Mucosa of stomach (tissue), 1 donor: ENCODE measurements around the gene GINS1.
"Not testable (repeated sequence)": the region's sequence is repeated elsewhere in the genome, so short reads cannot be mapped to it uniquely, and the experiment has no call there.

Experiments used
- H3K27me3 ChIP-seq: one replicate; pipeline ENCODE4 v1.7.0; 2013; ENCODE audit warnings: mild to moderate bottlenecking, low read length; ENCODE audit not compliant: control insufficient read depth, insufficient read depth
- H3K36me3 ChIP-seq: one replicate; pipeline ENCODE4 v1.7.0; 2013; ENCODE audit warnings: low read length; ENCODE audit not compliant: control insufficient read depth, insufficient read depth
- H3K4me1 ChIP-seq: one replicate; pipeline ENCODE4 v1.7.0; 2013; ENCODE audit warnings: mild to moderate bottlenecking, low read length; ENCODE audit not compliant: control insufficient read depth, insufficient read depth
- H3K4me3 ChIP-seq: one replicate; pipeline ENCODE4 v1.7.0; 2013; ENCODE audit warnings: low read length
- H3K9ac ChIP-seq: one replicate; pipeline ENCODE4 v1.7.0; 2013; ENCODE audit warnings: mild to moderate bottlenecking, low read length, moderate library complexity
- H3K9me3 ChIP-seq: one replicate; pipeline ENCODE4 v1.7.0; 2013; ENCODE audit warnings: mild to moderate bottlenecking, low read length, moderate library complexity; ENCODE audit not compliant: control insufficient read depth
- donor health status: Pancreatic carcinoma.

Gene GINS1

DNA sequence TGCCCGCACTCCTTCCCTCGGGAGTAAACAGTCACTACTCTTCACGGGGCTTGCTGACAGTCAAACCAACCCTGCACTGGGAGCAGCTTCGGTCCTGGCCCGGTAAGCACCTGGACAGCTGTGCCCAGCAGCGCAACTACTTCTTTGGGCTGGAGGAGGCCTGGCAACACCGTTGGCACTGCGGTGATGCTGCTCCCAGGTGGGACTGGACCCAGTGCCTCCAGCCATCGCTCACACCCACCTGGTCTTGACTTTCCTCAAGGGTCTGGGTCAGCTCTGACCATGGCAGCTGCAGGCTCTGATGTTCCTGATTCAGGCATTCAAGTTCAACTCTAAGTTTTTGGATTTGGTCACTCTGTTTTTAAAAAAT, 53.8 kb downstream of the GINS1 start:
- Histone ChIP-seq H3K27me3 (no peaks in the 10 kb centered on the region), H3K4me3 (no peak overlapping the region), H3K4me1 (no peaks in the 10 kb centered on the region), H3K36me3 (no peaks in the 10 kb centered on the region), H3K9me3 (no peaks in the 10 kb centered on the region), H3K9ac (no peak overlapping the region)

DNA sequence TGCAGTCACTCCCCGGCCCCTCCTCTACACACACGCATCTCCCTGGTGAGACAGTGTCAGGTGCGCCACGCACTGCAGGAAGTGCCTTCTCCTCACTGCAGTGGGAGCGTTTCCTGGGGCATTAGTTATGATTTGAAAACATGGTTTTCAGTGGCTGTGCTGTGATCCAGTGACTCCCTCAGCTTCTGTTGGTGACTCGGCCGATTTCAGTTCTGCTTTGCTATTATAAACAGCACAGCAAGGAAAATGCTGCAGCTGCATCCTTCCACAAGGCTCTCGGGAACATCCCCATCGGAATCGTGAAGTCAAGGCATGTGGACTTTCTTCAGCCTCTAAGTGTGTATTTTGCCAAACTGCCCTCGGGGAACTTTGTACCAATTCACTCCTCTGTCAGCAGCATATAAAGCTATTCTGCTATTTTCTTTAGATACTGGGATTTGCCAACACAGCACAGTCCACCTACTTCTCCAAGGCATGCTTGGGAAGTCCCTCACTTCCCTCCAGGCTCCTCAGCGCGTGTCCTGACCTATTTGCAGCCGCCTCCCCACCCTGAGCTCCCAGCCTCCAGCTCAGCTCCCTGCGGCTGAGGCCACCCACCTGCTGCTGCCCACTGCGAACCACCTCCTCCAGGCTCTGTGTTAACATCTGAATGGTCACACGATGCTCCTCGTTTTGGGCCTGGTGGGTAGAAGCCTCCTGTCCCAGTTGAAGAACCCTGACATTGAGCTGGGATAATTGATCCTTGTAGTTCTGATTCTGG, 54.5 kb downstream of the GINS1 start:
- no peaks in the 10 kb centered on the region for H3K9me3 ChIP-seq
- H3K9ac ChIP-seq: no peak overlapping the region
- no peak overlapping the region for H3K4me3 ChIP-seq
- no peaks in the 10 kb centered on the region for H3K27me3 ChIP-seq
- H3K4me1 ChIP-seq: no peaks in the 10 kb centered on the region
- no peaks in the 10 kb centered on the region for H3K36me3 ChIP-seq

DNA sequence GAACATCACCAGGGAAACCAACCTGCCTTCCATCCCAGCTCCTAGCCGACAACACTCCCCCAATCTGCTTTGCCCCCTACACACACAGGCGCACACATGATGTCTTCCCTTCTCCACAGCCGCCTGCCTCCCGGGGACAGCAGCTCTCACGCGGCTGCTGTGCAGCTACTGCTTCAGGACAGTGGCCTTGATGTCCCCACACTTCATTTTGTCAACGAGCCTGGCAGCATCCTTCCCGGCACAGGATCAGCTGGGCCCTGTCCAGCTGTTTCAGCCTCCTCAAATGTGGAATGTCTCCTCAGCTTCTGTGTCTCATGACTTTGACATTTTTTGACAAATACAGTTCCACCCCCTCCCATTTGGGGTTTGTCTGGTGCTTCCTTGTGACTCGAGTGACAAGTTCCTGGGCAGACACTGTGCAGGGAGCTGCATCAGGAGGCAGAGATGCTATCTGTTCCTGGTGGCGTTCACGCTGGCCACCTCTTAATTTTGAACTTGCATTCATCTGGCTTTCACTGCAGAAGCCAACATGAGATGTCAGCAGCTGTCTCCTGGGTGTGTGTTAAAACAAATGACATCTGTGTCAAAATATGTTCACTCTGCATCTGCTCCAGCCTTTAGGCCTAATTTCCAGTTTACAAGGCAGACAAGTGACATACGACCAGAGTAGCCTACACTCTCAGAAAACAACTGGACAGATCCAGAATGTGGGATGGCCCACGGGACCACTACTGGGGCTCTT, 57.2 kb downstream of the GINS1 start:
- H3K36me3 ChIP-seq: no peaks in the 10 kb centered on the region
- no peaks in the 10 kb centered on the region for H3K27me3 ChIP-seq
- no peaks in the 10 kb centered on the region for H3K9me3 ChIP-seq
- no peak overlapping the region for H3K9ac ChIP-seq
- no peaks in the 10 kb centered on the region for H3K4me1 ChIP-seq
- H3K4me3 ChIP-seq: no peak overlapping the region

DNA sequence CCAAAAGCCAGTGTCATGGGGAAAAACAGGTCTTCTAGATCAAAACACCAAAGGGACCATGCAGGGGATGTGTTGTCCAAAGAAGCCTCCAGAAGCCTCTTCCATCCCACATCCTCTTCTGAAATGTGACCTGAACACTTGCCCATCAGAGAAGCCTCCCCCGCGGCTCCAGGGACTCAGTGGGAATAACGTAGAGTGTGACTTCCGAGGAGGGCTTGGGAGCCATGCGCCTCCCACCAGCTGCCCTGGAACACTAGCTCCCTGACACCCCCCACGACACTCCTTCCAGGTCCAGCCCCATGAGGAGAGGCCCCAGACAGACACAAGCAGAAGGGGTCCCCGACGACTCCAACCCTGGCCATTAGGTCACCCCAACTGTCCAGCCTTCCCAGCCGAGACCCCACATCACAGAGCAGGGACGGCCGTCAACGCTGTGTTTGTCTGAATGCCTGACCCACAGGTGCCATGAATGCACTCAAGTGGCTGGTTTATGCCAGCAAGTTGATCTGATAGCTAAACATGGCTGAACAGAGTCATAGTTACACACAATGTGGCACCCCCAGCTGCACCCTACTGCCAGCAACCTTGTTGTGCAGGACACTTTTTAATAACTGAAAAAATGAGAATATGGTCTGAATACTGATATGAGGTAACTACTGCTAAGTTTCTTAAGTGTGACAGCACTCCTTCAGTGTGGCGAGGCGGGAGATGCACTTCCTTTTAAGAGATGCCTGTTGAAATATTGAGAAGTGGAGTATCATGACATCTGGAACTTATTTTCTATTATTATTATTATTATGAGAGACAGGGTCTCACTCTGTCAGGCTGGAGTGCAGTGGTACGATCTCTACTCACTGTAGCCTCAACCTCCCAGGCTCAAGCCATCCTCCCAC, 58.0 kb downstream of the GINS1 start:
- H3K27me3 ChIP-seq: no peaks in the 10 kb centered on the region
- H3K9ac ChIP-seq: no peak overlapping the region
- H3K36me3 ChIP-seq: no peaks in the 10 kb centered on the region

DNA sequence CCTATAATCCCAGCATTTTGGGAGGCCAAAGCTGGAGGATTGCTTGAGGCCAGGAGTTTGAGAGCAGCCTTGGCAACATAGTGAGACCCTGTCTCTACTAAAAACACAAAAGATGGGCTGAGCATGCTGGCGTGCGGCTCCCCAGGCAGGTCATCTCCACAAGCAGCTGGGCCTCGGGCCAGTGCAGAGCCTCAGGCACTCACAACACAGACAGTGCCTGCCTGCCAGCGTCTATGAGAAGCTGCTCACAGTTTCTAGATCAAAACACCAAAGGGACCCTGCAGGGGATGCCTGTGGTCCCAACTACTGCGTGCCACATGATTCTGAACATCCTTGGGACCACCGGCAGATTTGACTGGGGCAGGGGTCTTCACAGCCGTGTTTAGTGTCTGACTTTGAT, 59.4 kb downstream of the GINS1 start:
- H3K4me3 ChIP-seq: no peak overlapping the region
- H3K9me3 ChIP-seq: no peaks in the 10 kb centered on the region
- H3K36me3 ChIP-seq: no peaks in the 10 kb centered on the region
- H3K9ac ChIP-seq: no peak overlapping the region
- H3K27me3 ChIP-seq: no peaks in the 10 kb centered on the region
- H3K4me1 ChIP-seq: no peaks in the 10 kb centered on the region

More for the DNA sequence above, 58.0 kb downstream of the GINS1 start:
- no peaks in the 10 kb centered on the region for H3K9me3 ChIP-seq
- no peaks in the 10 kb centered on the region for H3K4me1 ChIP-seq
- no peak overlapping the region for H3K4me3 ChIP-seq

DNA sequence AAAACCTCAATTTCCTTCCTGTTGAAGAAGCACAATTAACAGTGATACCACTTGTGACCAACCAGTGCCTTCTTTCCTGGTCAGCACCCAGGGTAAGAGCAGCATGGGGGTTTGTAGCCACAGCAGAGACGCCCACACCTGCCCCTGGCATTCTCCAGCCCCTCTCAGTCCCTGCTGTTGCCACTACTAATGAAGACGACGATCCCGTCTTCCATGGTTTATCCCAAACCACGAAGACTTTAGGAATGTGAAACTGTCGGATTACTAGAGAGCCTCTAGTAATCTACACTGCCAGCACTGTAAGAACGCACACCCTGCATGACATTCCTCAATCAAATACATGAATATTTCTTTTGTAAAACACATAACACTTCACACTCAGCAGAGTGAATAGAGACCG, 60.0 kb downstream of the GINS1 start:
- Histone ChIP-seq H3K4me1 (no peaks in the 10 kb centered on the region), H3K27me3 (no peaks in the 10 kb centered on the region), H3K4me3 (no peak overlapping the region), H3K9ac (no peak overlapping the region), H3K9me3 (no peaks in the 10 kb centered on the region), H3K36me3 (no peaks in the 10 kb centered on the region)

DNA sequence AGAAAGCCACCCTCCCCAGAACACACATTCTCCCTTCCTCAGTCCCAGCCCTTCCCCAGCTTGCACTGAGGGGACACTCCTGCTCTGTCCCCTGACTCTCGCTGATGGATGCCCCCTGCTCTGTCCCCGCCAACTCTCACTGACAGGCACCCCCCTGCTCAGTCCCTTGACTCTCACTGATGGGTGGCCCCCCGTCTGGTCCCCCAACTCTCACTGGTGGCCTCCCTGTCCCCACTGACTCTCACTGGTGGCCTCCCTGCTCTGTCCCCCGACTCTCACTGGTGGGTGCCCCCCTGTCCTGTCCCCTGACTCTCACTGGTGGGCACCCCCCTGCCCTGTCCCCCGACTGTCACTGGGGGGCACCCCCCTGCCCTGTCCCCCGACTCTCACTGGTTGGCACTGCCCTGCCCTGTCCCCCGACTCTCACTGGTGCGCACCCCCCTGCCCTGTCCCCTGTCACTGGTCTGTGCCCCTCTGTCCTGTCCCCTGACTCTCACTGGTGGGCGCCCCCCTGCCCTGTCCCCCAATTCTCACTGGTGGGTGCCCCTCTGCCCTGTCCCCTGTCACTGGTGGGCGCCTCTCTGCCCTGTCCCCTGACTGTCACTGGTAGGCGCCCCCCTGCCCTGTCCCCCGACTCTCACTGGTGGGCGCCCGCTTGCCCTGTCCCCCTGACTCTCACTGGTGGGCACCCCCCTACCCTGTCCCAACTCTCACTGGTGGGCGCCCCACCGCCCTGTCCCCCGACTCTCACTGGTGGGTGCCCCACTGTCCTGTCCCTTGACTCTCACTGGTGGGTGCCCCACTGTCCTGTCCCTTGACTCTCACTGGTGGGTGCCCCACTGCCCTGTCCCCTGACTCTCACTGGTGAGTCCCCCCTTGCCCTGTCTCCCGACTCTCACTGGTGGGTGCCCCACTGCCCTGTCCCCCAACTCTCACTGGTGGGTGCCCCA, 60.9 kb downstream of the GINS1 start:
- H3K36me3 ChIP-seq: no peaks in the 10 kb centered on the region
- no peaks in the 10 kb centered on the region for H3K4me1 ChIP-seq
- no peak overlapping the region for H3K9ac ChIP-seq

DNA sequence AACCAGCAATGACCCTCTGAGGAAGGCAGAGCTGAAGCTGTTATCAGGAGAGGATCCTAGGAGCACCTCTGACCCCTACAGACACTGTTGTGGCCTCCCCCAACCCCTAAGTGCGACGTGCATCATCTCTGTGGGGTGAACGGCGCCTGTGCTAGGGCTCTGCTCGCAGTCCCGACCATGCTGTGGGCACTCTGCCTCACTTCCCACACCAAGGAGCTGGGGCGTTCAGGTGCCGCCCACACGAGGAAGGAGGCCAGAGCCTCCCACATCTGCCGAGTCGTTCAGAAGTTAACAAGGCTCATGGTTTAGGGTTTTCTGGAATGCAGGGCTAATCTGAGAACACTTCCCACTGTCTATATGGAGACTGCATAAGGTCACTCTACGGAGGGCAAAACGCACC, 62.1 kb downstream of the GINS1 start:
- no peaks in the 10 kb centered on the region for H3K9me3 ChIP-seq
- no peak overlapping the region for H3K9ac ChIP-seq
- H3K27me3 ChIP-seq: no peaks in the 10 kb centered on the region
- H3K36me3 ChIP-seq: no peaks in the 10 kb centered on the region
- H3K4me3 ChIP-seq: no peak overlapping the region
- H3K4me1 ChIP-seq: no peaks in the 10 kb centered on the region

More for the DNA sequence above, 60.9 kb downstream of the GINS1 start:
- no peak overlapping the region for H3K4me3 ChIP-seq
- no peaks in the 10 kb centered on the region for H3K27me3 ChIP-seq
- H3K9me3 ChIP-seq: no peaks in the 10 kb centered on the region

DNA sequence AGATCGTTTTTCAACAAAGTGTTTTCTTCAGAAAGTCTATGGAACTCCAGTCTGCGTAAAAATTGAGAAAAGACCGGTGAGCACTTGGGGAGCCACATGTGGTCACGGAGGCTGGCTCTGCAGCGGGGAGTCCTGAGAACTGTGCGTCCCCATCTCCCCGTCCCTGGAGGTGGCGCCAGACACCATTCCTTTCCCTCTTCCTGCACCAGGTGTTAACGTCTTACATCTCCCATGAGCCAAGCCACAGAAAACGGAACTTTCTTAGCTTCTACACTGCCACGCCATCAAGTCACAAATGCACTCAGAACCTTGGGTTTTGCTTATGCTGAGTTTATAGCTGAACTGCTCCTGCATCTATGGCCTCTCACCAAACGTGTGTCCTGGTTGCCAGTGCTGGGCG, 62.6 kb downstream of the GINS1 start:
- no peaks in the 10 kb centered on the region for H3K27me3 ChIP-seq
- H3K4me3 ChIP-seq: no peak overlapping the region
- no peaks in the 10 kb centered on the region for H3K4me1 ChIP-seq
- H3K9me3 ChIP-seq: no peaks in the 10 kb centered on the region
- no peak overlapping the region for H3K9ac ChIP-seq
- H3K36me3 ChIP-seq: no peaks in the 10 kb centered on the region

DNA sequence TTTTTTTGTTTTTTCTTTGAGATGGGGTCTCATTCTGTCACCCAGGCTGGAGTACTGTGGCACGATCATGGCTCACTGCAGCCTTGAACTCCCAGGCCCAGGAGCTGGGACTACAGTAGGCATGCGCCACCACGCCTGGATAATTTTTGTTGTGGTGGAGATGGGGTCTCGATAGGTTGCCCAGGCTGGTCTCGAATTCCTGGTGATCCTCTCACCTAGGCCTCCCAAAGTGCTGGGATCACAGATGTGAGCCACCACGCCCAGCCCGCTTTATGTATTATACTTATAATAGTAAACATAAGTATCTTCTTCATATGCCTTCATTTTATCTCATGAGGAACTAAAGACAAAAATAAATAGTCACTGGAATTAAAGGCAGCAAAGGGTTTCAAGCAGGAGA, 63.5 kb downstream of the GINS1 start:
- no peak overlapping the region for H3K9ac ChIP-seq
- no peaks in the 10 kb centered on the region for H3K4me1 ChIP-seq
- H3K36me3 ChIP-seq: no peaks in the 10 kb centered on the region
- no peaks in the 10 kb centered on the region for H3K27me3 ChIP-seq
- no peaks in the 10 kb centered on the region for H3K9me3 ChIP-seq
- H3K4me3 ChIP-seq: no peak overlapping the region

DNA sequence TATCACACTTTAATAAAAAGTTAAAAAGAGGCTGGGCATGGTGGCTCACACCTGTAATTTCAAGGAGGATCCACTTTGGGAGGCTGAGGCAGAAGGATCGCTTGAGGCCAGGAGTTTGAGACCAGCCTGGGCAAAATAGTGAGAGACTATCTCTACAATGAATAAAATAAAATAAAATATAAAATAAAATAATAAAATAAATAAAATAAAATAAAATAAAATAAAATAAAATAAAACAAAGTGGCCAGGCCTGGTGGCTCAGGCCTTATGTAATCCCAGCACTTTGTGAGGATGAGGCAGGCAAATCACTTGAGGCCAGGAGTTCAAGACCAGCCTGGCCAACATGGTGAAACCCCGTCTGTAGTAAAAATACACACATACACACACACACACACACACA, 65.8 kb downstream of the GINS1 start:
- H3K4me3 ChIP-seq, H3K36me3 ChIP-seq: not testable (repeated sequence)

More for the DNA sequence above, 65.8 kb downstream of the GINS1 start:
- H3K27me3 ChIP-seq, H3K4me1 ChIP-seq, H3K9me3 ChIP-seq, H3K9ac ChIP-seq: not testable (repeated sequence)
